GM18499 (cell line): ENCODE results near the gene DEPDC1B.
A peak's percentile ranks its signal among the peaks of the same experiment; 100 is the strongest.
"Not testable (repeated sequence)": the region's sequence is repeated elsewhere in the genome, so short reads cannot be mapped to it uniquely, and the experiment has no call there.

Experiments used
- ATAC-seq: cut with Tn5 transposase; IDR thresholded peaks from one replicate; pipeline ENCODE4 v1.9.1; 2021; ENCODE audit warnings: moderate number of reproducible peaks; ENCODE audit not compliant: insufficient read depth, unreplicated experiment

DEPDC1B gene

DNA sequence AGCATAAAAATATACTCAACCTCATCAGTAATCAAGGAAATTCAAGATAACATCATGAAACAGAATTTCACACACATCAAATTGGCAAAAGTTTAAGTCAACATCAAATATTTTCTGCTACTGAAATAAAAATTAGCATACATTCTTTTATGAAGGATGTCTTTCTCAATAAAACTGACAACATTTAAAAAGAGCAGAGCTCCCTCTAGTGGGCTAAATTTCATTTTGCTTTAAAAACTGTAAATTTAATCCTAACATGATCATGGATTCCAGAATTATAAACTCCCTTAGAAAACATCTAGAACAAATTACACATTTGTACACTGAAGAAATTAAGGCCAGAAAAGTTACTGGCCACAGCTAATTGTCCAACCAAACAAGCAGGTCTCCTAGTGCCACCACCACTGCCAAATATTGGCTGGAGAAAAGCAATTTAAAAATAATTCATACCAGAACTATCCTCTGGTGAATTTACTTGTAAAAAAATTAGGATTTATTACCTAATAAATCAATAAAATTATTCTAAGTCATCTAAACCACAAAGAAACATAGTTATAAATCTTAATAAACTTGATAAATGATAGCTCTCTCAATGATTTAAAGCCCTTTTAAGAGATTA lies 31.2 kb downstream of the DEPDC1B start:
- ATAC-seq: no peak

DNA sequence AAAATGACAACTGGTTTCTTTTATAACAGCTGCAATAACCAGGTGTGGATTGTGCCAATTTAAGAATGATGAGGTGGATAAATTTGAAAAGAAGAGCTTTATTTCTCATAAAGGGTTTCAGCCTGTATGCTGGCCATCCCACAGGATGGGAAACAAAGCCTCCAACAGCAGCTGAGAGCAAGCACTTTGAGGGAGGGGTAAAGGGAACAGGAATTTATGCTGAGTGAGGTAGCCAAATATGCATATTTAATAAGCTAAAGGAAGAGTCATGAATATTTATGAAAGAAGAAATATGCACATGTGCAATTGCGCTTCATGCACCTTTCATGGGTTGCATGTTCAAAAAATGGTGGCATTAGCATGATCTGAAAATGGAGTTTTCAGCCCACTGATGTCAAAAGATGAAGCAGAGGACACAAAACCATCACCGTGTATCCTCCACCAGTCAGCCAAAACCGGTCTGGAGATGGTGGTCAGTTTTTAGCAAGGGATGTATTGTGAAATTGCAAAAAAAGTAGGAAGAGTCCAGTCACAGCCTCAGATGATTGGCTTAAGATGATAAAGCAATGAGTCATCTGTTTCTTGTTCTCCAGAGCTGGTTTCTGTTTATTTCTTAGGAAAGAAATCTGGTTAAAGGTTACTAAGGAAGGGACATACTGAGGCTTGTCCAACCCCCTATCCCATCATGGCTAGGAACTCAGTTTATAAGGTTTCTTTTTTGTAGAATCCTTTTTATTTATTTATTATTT lies 47.9 kb downstream of the DEPDC1B start:
- ATAC-seq: no peak

DNA sequence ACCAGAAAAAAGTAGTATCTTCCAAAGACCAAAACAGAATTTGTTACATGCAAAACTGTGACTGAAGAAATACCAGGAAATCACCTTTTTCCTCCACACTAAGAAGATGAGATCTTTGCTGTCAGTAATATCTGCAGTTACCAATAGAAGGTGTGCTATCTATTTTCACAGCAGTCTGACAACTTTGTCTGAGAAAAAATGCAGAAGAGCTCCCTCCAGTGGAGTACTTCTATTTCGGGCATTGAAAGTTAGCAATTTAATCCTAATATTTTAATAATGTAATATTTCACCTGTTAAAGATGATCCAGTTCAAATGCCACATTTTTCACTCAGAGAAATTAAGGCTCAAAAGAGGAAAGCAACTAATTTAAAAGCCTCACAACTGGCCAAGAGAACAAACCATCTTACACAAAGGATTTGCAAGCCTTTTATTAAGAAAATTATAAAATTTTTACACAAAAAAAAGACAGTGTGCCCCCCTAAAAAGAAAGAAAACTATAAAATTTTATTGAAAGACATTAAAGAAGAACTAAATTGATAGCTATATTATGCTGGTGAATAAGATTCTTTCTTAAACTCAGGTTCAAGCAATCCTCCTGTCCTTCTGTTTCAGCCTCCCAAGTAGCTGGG lies 50.6 kb downstream of the DEPDC1B start:
- peak; percentile 68 for ATAC-seq

DNA sequence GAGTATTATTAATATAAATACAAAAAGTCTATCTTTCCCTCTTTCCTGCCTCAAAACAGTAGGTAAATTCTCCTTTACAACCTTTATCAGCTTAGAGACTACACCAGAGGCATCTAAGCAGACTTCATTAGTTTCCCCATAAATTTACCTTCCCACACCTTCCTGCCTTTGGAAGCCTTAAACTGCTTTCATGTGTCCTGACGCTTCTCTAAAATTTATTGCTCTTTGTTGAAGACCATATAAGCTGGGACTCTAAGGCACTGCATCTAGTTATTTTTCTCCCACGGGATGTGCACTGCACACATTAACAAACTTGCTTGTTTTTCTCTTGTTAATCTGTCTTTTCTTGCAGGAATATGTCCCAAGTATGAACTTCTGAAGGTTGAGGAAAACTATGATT lies 51.8 kb downstream of the DEPDC1B start:
- ATAC-seq: no peak

DNA sequence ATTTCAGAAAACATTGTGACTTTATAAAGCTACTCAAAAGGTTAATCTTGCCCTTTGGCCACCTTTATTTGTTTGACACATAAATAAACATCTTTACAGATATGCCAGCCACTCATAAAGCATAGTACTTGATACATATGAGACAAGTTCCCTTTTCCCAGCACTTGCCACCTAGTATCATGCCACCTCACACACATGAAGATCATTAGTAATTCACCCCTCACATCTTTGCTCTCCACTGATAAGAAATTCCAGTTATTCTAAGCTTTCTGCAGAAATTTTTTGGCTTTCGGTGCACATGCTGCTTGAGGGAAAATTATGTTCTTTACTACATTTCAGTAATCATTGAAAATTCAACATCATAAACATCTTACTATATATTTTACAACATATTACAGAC lies 59.1 kb downstream of the DEPDC1B start:
- ATAC-seq: no peak

DNA sequence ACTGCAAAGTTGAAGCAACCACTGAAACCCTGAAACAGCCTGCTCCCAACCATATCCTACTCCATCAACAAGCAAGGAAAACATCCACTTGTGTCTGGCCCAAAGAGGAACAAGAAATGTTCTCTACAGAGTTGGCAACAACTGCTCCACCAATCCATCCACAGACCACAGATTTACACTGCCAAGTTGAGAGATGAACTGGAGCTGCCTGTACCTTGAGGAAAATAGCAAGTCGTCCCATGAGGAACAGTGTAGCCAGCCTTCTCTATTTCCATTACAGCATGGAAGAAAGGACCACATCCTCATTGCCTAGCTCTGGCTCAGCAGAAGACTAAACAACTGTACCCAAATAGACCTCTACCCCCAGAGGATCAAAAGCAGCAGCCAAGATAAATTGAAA lies 60.4 kb downstream of the DEPDC1B start:
- ATAC-seq: no peak

DNA sequence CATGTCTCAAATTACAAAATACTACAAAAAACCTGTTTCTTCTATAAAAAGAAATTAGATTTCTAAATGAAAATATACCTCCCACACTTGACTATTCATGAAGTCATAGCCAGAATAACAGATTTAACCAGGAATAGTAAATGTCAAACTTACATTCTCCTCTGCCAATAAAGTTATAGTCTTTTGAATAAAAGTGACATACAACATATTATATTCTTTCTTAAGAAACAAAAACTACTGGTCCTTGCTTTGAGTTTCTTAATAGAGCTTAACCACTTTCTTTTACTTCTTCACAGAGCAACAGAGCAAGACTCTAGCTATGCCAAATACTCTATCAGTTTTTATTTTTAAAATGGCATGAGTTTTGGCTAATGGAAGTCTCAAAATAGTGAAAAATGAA lies 61.7 kb downstream of the DEPDC1B start:
- ATAC-seq: no peak

DNA sequence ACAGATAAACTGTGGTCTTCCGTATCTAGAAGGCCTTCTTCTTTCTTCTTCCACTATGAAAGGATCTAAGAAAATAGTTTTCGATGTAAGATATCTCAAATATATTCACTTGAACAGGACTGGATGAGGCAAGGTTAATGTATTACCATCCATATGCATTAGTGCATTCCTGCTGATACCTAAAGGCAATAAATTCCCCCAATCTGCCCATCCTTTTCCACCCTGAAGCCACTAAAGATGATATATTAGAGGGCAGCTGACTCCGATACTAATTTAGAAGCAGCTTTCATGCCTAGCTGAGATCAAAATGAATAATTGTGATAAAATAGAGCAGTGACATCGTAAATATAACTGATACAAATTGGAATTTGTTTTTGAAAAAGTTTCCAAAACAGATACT lies 63.3 kb downstream of the DEPDC1B start:
- ATAC-seq: no peak

DNA sequence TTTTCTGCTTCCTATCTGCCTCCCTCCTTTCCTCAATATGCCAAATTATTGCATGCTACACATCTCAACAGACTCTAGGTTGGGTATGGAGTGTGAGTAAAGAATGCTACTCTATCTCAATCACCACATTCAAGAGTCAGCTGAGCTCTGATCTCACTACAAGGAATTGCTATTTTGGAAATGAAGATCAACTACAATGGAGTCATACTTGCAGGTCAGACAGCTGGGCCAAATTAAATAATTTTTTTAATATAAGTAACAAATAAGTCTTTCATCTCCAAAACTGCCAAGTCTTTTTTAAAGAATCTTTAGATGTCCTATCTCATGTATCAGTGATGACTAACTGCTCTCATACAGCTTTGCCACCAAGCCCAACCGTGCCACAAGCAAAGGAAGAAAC lies 64.0 kb downstream of the DEPDC1B start:
- ATAC-seq: no peak

DNA sequence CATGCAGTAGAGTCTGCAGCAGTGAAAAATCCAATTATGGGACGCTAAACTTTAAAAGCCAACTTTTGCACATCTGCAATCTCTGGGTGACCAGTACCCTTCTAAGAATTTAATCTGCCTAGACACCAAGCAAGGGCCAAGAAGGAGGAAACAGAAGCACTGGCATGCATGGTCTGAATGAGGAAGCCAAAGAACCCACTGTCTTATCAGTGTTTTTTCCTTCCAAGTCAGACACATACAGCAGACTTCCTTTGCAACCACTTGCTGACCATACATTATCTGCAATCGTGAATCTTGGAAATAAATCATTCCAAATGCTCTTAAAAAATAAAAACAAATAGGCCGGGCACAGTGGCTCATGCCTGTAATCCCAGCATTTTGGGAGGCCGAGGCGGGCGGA lies 65.9 kb downstream of the DEPDC1B start:
- no peak for ATAC-seq

DNA sequence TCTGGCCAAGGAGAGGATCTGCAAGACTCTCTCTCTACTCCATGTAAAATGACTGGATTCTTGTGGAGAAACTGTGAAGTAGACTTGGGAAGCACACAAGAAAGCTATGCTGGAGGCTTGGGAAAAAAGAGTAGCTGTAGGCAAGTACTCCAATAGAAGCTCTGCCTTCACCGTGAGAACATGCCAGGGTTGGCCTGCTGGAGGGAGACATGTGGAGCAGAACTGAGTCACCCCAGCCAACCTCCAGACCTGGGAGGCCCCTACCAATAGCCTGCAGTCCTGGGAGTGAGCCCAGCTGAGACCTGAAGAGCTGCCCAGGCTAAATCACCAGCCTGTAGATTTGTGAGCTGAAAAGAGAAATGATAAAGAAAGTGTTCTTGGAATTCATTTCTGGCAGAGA lies 66.6 kb downstream of the DEPDC1B start:
- ATAC-seq: no peak

DNA sequence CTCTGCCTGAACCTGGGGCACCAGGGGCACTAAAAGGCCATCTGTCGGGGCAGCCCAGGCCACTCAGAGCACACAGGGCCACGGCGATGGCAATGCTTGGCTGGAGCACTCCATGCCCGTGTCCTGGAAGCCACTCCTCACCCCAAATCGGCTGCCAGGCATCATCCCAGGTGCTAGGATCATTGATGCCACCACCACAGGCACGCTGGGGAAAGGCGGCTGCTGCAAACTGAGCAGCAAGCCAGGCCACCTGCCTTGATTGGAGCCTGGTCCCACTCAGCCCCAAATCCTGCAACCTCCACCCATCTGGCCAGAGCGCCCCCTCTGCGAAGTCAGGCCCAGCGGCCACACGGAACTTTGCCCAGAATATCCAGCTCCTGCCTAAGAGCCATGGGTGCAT lies 67.8 kb downstream of the DEPDC1B start:
- no peak for ATAC-seq

DNA sequence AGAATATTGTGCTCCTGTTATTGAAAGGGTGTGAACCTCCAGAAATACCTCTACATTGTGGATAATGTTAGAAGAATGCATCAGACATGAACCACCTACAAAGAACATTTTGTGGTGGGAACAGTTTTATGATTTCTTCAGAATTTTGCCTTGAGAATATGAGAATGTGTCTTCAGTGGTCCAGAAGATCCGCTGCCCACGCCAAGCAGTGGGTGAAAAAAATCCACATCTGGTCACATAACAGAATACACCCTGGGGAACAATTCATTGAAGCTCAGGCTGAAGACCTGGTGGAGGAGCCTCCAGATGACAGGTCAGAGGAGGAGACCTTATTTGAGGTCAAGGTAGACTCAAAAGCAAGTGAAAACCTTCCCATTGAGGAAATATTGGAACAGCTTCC lies 69.1 kb downstream of the DEPDC1B start:
- ATAC-seq: no peak

DNA sequence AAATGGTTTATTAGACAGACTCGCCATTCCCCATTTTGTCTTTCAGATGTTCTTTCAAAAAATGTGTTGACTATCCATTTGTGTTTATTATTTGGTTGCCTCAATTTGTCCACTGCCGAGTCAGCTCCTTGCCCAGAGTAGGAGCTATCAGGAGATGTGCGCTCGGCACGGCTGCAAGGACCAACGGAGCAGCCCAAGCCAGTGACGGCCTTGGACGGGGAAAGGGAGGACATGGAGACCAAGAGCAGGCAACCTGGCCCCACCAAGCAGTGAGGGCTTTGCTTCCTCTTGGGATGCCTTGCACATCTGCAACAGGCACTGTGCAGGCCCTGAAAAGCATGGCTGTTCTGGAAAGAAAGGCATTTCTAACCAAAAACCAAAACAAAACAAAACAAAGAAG lies 69.8 kb downstream of the DEPDC1B start:
- no peak for ATAC-seq

DNA sequence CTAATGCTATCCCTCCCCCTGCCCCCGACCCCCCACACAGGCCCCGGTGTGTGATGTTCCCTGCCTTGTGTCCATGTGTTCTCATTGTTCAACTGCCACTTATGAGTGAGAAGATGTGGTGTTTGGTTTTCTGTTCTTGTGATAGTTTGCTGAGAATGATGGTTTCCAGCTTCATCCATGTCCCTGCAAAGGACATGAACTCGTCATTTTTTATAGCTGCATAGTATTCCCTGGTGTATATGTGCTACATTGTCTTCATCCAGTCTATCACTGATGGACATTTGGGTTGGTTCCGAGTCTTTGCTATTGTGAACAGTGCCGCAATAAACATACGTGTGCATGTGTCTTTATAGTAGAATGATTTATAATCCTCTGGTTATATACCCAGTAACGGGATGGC lies 75.1 kb downstream of the DEPDC1B start:
- ATAC-seq: not testable (repeated sequence)

DNA sequence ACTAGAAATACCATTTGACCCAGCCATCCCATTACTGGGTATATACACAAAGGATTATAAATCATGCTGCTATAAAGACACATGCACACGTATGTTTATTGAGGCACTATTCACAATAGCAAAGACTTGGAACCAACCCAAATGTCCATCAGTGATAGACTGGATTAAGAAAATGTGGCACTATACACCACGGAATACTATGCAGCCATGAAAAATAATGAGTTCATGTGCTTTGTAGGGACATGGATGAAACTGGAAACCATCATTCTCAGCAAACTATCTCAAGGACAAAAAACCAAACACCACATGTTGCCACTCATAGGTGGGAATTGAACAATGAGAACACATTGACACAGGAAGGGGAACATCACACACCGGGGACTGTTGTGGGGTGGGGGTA lies 79.2 kb downstream of the DEPDC1B start:
- not testable (repeated sequence) for ATAC-seq

DNA sequence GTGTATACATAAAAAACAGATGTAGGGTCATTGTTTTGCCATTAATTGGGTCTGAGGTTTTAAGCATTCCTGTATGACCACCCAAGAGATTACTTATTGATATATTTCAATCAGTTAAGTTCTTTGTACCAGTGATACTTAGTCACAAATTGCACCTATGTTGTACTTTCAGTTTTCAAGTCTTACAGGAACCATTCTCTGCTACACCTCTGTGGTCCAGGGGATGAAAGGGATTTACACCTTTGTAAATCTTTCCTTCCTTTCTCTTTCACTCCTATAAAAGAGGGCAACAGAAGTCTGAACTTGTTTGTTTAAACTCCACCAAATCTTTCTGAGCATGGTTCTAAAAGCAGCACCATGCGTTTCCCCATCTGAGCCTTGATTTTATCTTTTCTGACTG lies 86.1 kb downstream of the DEPDC1B start:
- ATAC-seq: no peak

DNA sequence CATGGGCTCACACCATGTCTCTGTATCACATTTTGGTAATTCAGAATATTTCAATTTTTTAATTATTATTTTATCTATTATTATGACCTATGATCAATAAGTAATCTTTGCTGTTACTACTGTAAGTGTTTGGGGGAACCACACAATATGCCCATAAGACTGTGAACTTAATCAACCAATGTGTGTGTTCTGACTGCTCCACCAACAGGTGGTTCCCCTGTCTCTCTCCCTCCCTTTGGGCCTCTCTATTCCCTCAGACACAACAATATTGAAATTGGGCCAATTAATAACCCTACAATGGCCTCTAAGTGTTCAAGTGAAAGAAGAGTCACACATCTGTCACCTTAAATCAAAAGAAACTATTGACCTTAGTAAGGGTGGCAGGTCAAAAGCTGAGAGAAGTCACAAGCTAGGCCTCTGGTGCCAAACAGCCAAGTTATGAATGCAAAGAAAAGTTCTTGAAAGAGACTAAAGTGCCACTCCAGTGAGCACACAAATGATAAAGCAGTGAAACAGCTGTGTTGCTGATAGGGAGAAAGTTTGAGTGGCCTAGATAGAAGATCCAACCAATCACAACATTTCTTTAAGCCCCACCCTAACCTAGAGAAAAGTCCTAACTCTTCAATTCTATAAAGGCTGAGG lies 88.7 kb downstream of the DEPDC1B start:
- no peak for ATAC-seq

DNA sequence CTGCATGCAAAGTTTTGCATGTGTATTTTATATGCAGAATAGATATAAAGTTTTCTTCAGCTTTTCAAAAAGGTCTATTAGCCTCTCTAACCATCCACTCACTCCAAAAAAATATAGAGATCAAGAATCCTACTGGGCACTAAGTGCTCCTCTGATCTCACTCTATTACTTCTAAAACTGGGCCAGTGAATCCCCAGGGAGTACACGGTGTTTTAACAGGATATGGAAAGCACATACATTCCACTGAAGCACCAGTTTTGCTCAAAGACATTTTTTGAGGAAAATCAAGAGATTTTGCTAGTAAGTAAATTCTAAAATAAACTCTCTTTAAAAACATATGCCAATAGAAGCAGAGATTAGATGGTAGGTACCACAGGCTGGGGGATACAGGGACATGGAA lies 95.2 kb downstream of the DEPDC1B start:
- no peak for ATAC-seq

DNA sequence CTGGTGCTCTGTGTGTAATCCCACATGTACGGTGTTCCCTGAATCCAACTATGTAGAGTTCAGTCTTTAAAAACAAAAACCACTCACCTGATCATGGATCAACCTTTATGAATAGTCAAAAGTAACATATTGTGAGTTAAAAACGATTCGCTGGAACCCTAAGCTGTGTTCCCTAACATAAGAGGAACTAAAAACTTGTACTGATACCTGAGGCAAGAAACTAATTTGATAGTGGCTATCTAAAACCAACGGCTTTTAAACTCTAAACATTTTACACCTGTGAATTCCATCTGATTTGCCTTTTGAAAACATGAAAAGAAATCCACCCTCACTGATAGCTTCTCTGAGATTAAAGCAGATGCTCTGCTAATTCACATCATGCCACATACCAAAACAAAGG lies 101.5 kb downstream of the DEPDC1B start:
- no peak for ATAC-seq

DNA sequence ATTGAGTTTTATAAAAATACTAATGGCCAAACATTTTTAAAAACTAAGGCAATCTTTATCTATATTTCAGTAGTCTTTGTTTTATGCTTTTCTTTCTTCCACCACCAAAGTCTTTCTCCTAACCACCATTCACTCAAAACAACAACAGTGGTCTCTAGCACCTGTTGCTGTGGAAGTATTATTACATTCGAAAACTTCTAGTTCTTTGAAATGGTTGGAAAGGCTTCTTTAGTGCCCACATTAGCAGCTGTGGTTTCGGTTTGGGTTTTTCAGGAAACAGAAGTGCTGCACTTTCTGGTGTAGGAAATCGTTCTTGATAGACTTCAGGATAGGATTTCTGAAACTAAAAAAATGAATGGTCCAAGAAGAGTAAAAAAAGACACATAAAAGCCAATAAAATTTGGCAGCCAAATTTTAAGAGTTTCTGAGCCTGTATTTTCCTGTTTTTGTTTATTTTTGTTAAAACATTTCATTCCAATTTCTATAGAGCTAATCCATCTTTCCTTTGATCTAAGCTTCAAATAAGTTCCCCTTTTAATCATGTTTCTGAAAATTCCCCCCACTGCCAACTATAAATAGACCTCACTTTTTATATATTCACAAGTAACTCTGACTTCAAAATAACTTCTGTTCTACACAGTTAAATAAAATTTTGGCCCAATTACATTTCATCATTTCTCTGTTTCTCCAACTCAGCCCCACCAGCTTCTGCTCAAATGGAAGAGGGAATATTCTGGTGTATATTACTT lies 102.2 kb downstream of the DEPDC1B start:
- ATAC-seq: peak; percentile 53
